BE2C (cell line): ENCODE measurements around the gene HEG1.

Experiments
- DNase-seq: peaks from one replicate; pipeline ENCODE4 v3.0.0-alpha.2; 2020
- H3K27me3 ChIP-seq: fragments of 250-450 bp; sonication (Bioruptor Pico); 2 replicates; pipeline ENCODE4 v1.5.1; 2020; ENCODE audit warnings: mild to moderate bottlenecking
- H3K36me3 ChIP-seq: fragments of 250-450 bp; sonication (Bioruptor Pico); 2 replicates; pipeline ENCODE4 v1.5.1; 2020; ENCODE audit warnings: mild to moderate bottlenecking
- H3K4me1 ChIP-seq: fragments of 250-450 bp; sonication (Bioruptor Pico); 2 replicates; pipeline ENCODE4 v1.5.1; 2020
- H3K4me3 ChIP-seq: 2 replicates; pipeline ENCODE4 v1.5.1; 2011; ENCODE audit warnings: low read depth, low read length
- H3K9me3 ChIP-seq: fragments of 250-450 bp; sonication (Bioruptor Pico); 2 replicates; pipeline ENCODE4 v1.5.1; 2020
- TF ChIP-seq, protein P1 (sequence below): IDR thresholded peaks from 2 replicates; pipeline ENCODE4 v1.5.1; 2012; ENCODE audit warnings: mild to moderate bottlenecking, low read depth, low read length

HEG1 gene

DNA sequence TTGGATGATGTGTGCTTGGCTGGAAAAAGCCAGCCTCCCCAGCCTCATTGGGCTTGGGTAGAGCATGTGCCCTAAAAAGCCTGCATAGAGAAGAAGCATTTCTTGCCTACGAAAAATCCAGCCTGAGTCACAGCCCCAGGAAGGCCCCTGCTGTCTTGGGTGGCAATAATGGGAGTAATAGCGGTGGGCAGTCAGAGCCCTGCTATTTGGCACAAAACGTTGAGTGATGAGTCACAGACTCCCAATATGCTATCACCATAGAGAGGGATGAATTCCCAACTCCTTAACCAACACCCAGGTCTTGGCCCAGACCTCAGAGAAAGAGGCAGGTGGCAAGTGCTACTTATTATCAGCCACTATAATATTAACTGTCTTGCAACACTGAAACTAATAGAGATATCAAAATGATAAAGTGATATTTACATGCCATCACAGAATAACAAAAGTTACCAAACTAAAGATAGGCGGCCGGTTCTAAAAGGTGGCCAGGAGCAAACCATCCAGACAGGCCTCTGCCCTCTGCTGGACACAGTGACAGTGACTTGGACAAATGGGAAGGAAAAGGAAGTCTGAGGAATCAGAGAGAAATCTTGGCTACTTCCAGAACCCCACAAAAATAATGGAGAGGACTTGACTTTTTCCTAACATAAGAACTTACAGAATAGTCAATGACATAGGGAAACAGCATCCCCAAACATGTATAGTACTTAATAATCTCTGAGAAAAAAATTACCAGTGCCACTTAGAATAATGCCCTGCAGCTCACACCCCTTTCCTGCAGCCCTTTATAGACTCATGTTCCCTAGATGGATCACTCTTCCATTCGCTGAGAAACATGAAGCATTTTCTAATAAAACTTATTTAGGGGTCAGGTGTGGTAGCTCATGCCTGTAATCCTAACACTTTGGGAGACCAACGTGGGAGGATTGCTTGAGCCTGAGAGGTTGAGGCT, 69.3 kb downstream of the HEG1 start:
- Histone ChIP-seq H3K4me3 (no peak overlapping the region), H3K36me3 (peaks cover 7% of the 10 kb centered on the region), H3K9me3 (no peaks in the 10 kb centered on the region), H3K27me3 (no peaks in the 10 kb centered on the region), H3K4me1 (no peaks in the 10 kb centered on the region)
- DNase-seq, result peak; percentile 43
- TF ChIP-seq, protein P1, sequence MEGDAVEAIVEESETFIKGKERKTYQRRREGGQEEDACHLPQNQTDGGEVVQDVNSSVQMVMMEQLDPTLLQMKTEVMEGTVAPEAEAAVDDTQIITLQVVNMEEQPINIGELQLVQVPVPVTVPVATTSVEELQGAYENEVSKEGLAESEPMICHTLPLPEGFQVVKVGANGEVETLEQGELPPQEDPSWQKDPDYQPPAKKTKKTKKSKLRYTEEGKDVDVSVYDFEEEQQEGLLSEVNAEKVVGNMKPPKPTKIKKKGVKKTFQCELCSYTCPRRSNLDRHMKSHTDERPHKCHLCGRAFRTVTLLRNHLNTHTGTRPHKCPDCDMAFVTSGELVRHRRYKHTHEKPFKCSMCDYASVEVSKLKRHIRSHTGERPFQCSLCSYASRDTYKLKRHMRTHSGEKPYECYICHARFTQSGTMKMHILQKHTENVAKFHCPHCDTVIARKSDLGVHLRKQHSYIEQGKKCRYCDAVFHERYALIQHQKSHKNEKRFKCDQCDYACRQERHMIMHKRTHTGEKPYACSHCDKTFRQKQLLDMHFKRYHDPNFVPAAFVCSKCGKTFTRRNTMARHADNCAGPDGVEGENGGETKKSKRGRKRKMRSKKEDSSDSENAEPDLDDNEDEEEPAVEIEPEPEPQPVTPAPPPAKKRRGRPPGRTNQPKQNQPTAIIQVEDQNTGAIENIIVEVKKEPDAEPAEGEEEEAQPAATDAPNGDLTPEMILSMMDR, result peak; percentile 79

GRCh38 chr3:124985349-124985748, 70.4 kb downstream of the HEG1 start:
- TF ChIP-seq, protein P1, result no peak
- Histone ChIP-seq H3K4me3 (no peak overlapping the region), H3K4me1 (no peaks in the 10 kb centered on the region), H3K9me3 (no peaks in the 10 kb centered on the region), H3K27me3 (no peaks in the 10 kb centered on the region), H3K36me3 (peaks cover 4% of the 10 kb centered on the region)
- no peak for DNase-seq

DNA sequence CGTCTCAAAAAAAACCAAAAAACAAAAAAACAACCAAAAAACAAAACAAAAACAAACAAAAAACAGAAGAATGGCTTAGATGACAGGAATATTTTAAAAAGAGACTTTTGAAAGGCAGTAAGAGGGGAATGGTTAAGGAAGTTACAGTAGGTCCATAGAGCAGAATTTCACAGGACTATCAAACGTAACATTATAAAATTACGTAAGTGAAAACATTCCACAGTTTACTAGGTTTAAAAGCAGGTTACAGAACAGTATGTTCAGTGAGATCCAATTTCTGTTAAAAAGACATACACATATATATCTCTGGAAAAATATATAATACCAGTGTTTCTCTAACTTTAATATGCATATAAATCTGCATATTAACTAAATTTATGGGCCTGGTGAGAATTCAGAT, 71.0 kb downstream of the HEG1 start:
- peaks cover under 1% of the 10 kb centered on the region; the same call in 1 of the 2 replicates for H3K36me3 ChIP-seq
- H3K4me1 ChIP-seq, result no peaks in the 10 kb centered on the region
- TF ChIP-seq, protein P1, result no peak
- H3K27me3 ChIP-seq, result no peaks in the 10 kb centered on the region
- H3K4me3 ChIP-seq, result no peak overlapping the region
- no peak for DNase-seq
- H3K9me3 ChIP-seq, result no peaks in the 10 kb centered on the region

GRCh38 chr3:124982855-124983254, 72.9 kb downstream of the HEG1 start:
- no peak overlapping the region for H3K4me3 ChIP-seq
- H3K4me1 ChIP-seq, result no peaks in the 10 kb centered on the region
- no peaks in the 10 kb centered on the region for H3K36me3 ChIP-seq
- DNase-seq, result no peak
- H3K27me3 ChIP-seq, result no peaks in the 10 kb centered on the region
- TF ChIP-seq, protein P1, result no peak
- no peaks in the 10 kb centered on the region for H3K9me3 ChIP-seq

- TF ChIP-seq, protein P1, result no peak
- Histone ChIP-seq H3K36me3 (no peaks in the 10 kb centered on the region), H3K4me3 (no peak overlapping the region), H3K9me3 (no peaks in the 10 kb centered on the region), H3K4me1 (no peaks in the 10 kb centered on the region), H3K27me3 (no peaks in the 10 kb centered on the region)
- DNase-seq, result no peak
These were observed 74.3 kb downstream of the HEG1 start for GRCh38 chr3:124981472-124981871.

GRCh38 chr3:124978627-124979026, 77.2 kb downstream of the HEG1 start:
- H3K9me3 ChIP-seq, result no peaks in the 10 kb centered on the region
- H3K36me3 ChIP-seq, result no peaks in the 10 kb centered on the region
- DNase-seq, result no peak
- no peaks in the 10 kb centered on the region for H3K27me3 ChIP-seq
- TF ChIP-seq, protein P1, result no peak
- H3K4me3 ChIP-seq, result no peak overlapping the region
- H3K4me1 ChIP-seq, result no peaks in the 10 kb centered on the region
